ENCODE measurements around the gene TOMM40L. TPM values are rescaled to one million over a fixed set of nuclear protein-coding genes. Genes with fewer than 3 reads are reported as not detected.

Gene TOMM40L
- total RNA-seq, 1 experiment from 2014 or later: 9.2 TPM

- H3K36me3 ChIP-seq (ENCODE audit: control insufficient read depth, insufficient read depth, low read length): peaks cover 21% of the 10 kb centered on the region
- in situ Hi-C loops (cut with HindIII; ENCODE audit: low pct_unique_long_range_greater_than_20kb, low sequenced_read_pairs): no loop called here
- peak within 1 kb of the TSS; percentile 93 for H3K27ac ChIP-seq (ENCODE audit: low read length)
- CTCF ChIA-PET: interaction anchor here (1.5 kb wide), 1 partner anchor 11 kb away, joined by 3 read pairs; the partner anchor contains the start of gene PPOX
- POLR2A ChIA-PET: interaction anchor here (0.5 to 2.0 kb wide), 2 partner anchors 23 to 48 kb away, joined by 5 to 8 read pairs; partner anchors contain the start of gene UFC1
- no peaks in the 10 kb centered on the region for H3K9me3 ChIP-seq (ENCODE audit: control insufficient read depth, insufficient read depth, low read depth, low read length)
- peak; percentile 98 for ATAC-seq
- intact Hi-C loops (cut with micrococcal nuclease; ENCODE audit: unreplicated experiment): no loop called here
- TF ChIP-seq REST (IDR thresholded peaks at IDR 0.05; ENCODE audit: insufficient read depth in 1 of 2, low read depth in 2 of 2, low read length in 1 of 2): no peak
- peak; percentile 59; the same call in 1 of the 2 replicates for TF ChIP-seq SIN3A (IDR thresholded peaks at IDR 0.05; ENCODE audit: borderline replicate concordance, insufficient read depth, low read depth, low read length)
- TF ChIP-seq POLR2AphosphoS5 (IDR thresholded peaks at IDR 0.05; ENCODE audit: low read depth, low read length): peak; percentile 94
- H3K27me3 ChIP-seq (ENCODE audit: control insufficient read depth, insufficient read depth, low read length): no peaks in the 10 kb centered on the region
- no peak for DNase-seq (ENCODE audit: low read depth, low spot score)
- BruUV-seq (replicated peaks): TSS peak; percentile 82
- peak within 1 kb of the TSS; percentile 82 to 90 for H3K4me3 ChIP-seq (ENCODE audit: low read depth in 2 of 2, low read length in 2 of 2)
- H3K4me1 ChIP-seq (ENCODE audit: control insufficient read depth, insufficient read depth, low read length): peaks cover 10% of the 10 kb centered on the region
Measured at GRCh38 chr1:161177112-161177935, 48.5 kb upstream of the TOMM40L start, which contains the start of gene B4GALT3. B4GALT3 (minus strand) TSS chr1:161177507; CDS start chr1:161176060, 1,447 bp downstream.

- H3K4me1 ChIP-seq (ENCODE audit: control insufficient read depth, insufficient read depth, low read length): peaks cover 10% of the 10 kb centered on the region
- H3K27ac ChIP-seq (ENCODE audit: low read length): peak overlapping the region; percentile 93
- in situ Hi-C loops (cut with HindIII; ENCODE audit: low pct_unique_long_range_greater_than_20kb, low sequenced_read_pairs): no loop called here
- H3K4me3 ChIP-seq (ENCODE audit: low read depth in 2 of 2, low read length in 2 of 2): peak overlapping the region; percentile 82 to 90
- intact Hi-C loops (cut with micrococcal nuclease; ENCODE audit: unreplicated experiment): no loop called here
- no peaks in the 10 kb centered on the region for H3K27me3 ChIP-seq (ENCODE audit: control insufficient read depth, insufficient read depth, low read length)
- no TSS peak for BruUV-seq (replicated peaks)
- ATAC-seq: no peak
- no peak for DNase-seq (ENCODE audit: low read depth, low spot score)
- ChIA-PET CTCF (interaction anchor here (1.5 kb wide), 1 partner anchor 12 kb away, joined by 3 read pairs; the partner anchor contains the start of gene PPOX), POLR2A (interaction anchor here (2.0 kb wide), 1 partner anchor 23 kb away, joined by 5 read pairs; the partner anchor contains the start of gene UFC1)
- H3K9me3 ChIP-seq (ENCODE audit: control insufficient read depth, insufficient read depth, low read depth, low read length): no peaks in the 10 kb centered on the region
- TF ChIP-seq POLR2AphosphoS5 (IDR thresholded peaks at IDR 0.05; ENCODE audit: low read depth, low read length) (no peak), CTCF (IDR thresholded peaks at IDR 0.05) (no peak), TCF7L2 (IDR thresholded peaks at IDR 0.05; ENCODE audit: low read depth, low read length) (no peak), REST (IDR thresholded peaks at IDR 0.05; ENCODE audit: insufficient read depth in 1 of 2, low read depth in 2 of 2, low read length in 1 of 2) (no peak), SIN3A (IDR thresholded peaks at IDR 0.05; ENCODE audit: borderline replicate concordance, insufficient read depth, low read depth, low read length) (no peak)
- peaks cover 16% of the 10 kb centered on the region for H3K36me3 ChIP-seq (ENCODE audit: control insufficient read depth, insufficient read depth, low read length)
Measured at GRCh38 chr1:161177936-161178244, 48.0 kb upstream of the TOMM40L start.

Measured in Panc1 (cell line).